A172 (cell line): ENCODE measurements around the gene ZMYND11. TPM values are rescaled to one million over a fixed set of nuclear protein-coding genes. Genes with fewer than 3 reads are reported as not detected.
"Not testable (repeated sequence)": the region's sequence is repeated elsewhere in the genome, so short reads cannot be mapped to it uniquely, and the experiment has no call there.

Source experiments
- DNase-seq: peaks from one replicate; pipeline ENCODE4 v3.0.0-alpha.2; 2015; ENCODE audit warnings: low spot score
- total RNA-seq: library from RNA; depleted of rRNA; stranded (reverse); fragments of >200 nt; shearing (Covaris generic); gene quantifications from 2 replicates; pipeline ENCODE4 v1.2.3, GENCODE V29; 2014

Gene ZMYND11
- total RNA-seq, 1 experiment from 2014 or later, result 113 TPM

DNA sequence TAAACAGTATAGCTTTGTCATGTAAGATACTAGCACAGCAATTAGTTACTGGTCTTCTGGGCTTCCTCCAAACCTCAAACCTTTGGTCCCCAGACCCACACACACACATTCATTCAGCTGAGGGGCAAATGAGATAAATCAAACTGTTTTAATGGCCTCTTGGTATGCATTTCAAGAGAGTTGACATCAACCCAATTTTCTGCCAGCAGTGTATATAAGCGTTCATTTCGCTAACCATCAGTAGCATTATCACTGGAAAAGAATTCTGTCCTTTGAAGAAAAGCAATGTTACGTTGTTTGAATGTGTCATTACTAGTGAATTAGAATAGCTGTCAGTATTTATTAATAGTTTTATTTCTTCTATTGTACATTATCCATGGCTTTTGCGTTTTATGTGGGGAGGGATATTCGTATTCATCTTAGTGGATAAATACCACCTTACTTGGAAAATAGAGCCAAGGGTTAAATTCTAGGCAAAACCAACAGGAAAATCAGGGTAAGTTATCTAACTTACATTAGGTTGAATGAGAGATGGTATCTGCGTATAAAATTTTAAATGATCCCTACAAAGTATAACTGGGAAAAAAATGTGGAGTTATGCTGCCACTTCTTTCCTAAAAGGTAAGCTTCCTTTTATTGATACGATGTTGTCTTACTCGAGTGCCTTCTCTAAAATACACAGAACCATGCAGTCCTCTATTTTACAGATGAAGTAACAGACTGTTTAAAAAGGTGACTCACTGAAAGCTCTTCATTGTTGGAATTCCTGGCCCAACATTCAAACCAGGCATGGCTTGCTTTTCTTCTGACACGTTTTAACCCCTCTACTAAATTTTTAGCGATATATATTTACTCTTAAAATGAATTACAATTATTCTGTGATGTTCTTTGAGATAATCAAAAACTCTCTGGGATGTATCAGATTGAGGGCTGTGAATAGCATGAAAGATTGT is 2.0 kb upstream of the ZMYND11 start:
- peak; percentile 67 for DNase-seq

DNA sequence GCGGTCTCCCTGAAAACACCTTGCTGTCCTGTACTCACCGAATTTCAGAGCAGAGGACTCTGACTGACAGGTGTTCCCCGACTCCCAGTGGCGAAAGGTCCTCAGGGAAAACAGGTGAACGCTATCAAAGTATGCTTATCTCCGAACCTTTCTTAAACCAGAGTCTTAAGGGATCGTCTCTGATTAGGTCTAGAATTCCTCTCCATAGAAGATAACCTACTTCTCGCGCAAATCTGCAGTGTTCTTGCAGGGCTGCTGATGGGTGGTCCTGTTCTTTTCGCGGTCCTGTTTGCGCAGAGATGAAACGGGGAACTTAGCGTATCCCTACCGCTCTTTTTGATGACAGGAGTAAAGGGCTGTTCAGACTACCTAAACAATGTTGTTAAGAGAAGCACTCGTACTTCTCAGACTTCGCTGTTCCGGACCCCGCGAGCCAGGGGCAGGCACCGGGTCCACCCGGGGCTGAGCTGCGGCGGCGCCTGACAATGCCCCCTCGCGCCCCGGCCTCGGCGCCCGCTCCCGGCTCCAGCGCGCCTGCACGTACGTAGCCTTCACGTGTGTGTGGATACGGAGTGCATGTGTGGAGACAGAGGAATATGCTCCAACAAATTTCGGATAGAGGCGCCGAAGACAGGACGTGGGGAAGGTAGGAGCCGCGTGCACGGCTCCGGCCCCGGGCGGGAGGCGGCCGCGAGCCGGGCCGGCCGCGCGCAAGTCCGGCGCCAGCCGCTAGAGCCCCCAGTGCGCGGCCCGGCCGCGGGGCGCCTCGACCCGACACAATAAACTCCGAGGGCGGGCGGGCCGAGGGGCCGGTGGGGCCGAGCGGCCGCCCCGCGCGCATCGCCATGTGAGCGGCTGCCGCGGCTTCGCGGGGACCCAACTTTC is 766 bp upstream of the ZMYND11 start:
- DNase-seq, result no peak

DNA sequence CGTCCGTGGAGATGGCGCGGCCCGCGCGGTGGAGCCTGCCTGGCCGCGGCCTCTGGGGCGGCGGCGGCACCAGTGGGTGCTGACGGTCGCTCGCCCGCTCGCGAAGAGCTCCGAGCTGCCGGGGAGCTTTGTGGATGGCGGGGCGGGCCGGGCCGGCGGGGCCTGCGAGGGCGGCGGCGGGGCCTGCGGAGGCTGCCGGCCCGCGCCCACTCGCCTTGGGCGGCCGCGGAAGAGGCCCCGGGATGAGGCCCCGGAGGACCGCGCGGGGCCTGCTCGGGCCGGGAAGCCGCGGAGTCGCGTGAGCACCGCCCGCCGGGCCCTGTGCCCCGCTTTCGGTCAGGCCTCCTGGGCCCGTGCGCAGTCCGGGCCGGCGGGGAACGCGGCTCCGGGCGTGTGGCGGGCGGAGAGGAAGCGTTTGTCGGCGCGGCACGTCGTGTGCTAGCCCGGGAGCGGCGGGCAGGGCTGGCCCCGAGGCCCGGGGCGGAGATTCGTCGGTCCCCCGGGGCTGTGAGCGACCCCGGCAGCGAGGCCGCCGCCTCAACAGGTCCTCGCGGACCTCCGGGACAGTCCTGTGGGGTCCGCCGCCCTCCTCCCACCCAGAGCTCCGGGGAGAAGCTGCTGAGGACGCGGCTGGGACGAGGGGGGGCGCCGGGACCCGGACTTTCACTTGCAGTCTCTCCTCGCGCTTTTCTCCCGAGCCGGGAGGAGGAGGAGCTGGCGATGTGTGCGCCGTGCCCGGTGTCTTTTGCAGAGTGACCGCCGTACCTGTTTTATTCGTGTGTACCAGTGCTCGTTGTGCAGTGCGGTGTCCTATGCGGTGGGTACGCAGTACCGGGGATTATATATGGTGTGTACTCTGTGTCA is 578 bp downstream of the ZMYND11 start:
- DNase-seq, result peak; percentile 33

DNA sequence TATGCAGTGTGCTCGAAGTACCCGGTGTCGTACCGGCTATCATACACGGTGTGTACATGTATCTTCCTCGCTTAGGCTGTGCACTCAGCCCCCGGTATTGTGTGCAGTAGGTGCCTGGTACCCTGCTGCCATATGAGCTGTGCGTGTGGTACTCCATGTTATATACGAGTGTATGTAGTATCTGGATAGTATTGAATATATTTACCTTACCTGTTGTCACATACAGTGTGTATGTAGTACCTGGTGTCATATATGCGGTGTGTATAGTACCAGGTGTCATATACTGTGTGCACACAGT is 1.2 kb downstream of the ZMYND11 start:
- no peak for DNase-seq

- DNase-seq, result peak; percentile 10
Measured at GRCh38 chr10:137031-137430, 1.8 kb downstream of the ZMYND11 start.

DNA sequence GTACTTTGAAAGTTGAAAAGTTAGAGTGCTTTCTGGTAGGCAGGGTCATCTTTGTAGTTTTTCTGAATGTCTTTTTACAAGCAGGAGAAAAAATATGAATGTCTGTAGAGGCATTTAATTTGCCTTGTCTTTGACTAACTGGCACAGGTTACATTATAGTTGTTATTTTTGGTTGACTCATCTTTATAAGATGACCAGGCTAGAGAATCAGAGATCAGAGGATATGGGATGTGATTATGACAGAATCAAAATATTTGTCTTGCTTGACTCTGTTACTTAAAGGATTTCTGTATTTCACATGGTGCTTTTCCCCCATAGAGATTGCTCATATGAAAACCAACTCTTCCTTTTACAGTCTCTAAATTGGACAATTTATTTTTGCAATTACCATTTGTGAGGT is 2.4 kb downstream of the ZMYND11 start:
- DNase-seq, result peak; percentile 56

- DNase-seq, result no peak
Measured at GRCh38 chr10:142371-142770, 7.1 kb downstream of the ZMYND11 start.

DNA sequence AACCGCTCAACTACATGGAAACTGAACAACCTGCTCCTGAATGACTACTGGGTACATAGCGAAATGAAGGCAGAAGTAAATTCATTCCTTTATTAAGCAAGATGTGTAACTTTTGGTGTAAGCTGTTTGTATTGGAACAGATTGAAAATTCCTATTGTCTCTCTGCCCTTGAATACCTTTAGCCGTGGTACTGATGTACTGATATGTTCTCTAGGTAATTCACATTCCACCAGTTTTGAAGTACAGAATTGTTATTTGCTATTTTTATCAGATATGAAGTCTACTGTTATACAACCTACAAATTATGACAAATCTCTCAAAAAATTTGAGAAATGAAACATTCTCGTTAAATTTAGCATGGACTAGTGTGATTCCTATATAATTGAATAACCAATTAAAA is 17.7 kb downstream of the ZMYND11 start:
- no peak for DNase-seq

- DNase-seq, result no peak
Measured at GRCh38 chr10:154348-154747, 19.1 kb downstream of the ZMYND11 start.

- DNase-seq, result no peak
Measured at GRCh38 chr10:167383-167782, 32.1 kb downstream of the ZMYND11 start.

- no peak for DNase-seq
Measured at GRCh38 chr10:173741-174140, 38.5 kb downstream of the ZMYND11 start.

- no peak for DNase-seq
Measured at GRCh38 chr10:176677-177076, 41.4 kb downstream of the ZMYND11 start.

GRCh38 chr10:178208-178607 is 43.0 kb downstream of the ZMYND11 start:
- DNase-seq, result peak; percentile 22

- no peak for DNase-seq
Measured at GRCh38 chr10:178723-179122, 43.5 kb downstream of the ZMYND11 start.

- peak; percentile 34 for DNase-seq
Measured at GRCh38 chr10:182441-183201, 47.4 kb downstream of the ZMYND11 start.

DNA sequence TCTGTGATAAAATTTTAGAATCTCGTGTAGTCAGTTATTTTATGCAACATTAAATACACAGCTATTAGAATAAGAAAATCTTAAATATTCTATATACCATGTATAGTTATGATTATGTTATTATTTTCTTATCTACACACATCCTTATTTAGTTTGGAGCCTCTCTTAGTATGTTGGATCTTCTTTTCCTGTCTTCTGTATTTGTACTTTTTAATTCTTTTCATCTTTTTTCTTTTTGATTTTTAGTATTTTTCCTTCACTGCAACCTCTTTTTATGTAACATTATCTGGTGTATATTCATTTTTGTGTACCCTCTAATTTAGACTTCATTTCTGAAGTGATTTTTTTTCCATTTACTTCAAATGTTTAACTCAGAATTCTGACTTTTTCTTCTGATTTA is 48.9 kb downstream of the ZMYND11 start:
- no peak for DNase-seq

GRCh38 chr10:184911-185310 is 49.7 kb downstream of the ZMYND11 start:
- peak; percentile 70 for DNase-seq

- DNase-seq, result not testable (repeated sequence)
Measured at GRCh38 chr10:185571-185970, 50.3 kb downstream of the ZMYND11 start.

DNA sequence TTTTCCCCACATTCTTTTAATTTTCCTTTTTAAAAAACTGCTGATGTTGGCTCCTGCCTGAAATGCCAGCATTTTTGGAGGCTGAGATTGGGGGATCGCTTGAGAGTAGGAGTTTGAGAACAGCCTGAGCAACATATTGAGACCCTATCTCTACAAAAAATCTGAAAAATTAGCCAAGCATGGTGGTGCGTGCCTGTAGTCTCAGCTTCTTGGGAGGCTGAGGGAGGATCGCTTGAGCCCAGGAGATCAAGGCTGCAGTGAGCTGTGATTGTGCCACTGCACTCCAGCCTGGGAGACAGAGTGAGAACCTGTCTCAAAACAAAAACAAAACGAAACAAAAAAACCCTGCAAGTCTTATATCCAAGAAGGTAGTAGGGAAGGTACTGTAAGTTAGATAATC is 51.7 kb downstream of the ZMYND11 start:
- no peak for DNase-seq

DNA sequence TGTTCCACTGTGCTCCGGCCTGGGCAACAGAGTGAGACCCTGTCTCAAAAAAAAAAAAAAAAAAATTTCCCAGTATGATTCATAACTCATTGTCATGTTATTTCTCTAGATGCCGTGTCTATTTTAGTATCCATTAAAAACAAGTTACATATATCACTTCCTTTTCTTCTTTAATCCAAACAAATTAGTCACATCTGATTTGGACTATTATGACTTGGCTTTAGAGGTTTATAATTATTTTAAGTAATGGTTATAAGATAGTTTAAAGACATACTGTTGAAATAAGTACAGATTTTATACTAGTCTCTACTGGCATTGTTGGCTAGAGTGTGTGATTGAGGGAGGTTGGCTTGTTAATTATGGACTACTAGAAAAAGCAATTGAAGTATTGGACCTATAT is 53.3 kb downstream of the ZMYND11 start:
- peak; percentile 27 for DNase-seq

DNA sequence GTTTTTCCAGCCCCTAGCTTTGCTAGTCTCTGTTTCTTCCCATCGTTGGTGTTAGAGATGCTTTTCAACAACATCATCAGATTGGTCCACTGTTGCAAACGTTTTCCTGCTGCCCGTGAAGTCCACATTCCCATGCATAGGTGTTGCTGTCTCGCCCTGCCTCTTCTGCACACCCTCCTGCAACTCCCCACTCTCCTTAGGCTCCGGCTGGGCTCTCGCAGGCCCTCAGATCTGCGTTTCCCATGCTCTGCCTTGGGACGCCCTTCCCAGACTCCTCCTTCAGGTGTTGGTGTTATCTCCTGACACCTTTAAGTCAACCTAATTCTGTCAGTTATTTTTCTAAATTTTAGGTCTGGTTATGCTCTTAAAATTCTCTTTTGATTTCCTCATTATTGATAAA is 55.0 kb downstream of the ZMYND11 start:
- no peak for DNase-seq
